ENCODE data around the gene MOB3B. TPM values are rescaled to one million over a fixed set of nuclear protein-coding genes. Genes with fewer than 3 reads are reported as not detected.
A peak's percentile ranks its signal among the peaks of the same experiment; 100 is the strongest.

Gene MOB3B
- total RNA-seq, 1 donor from 2014 or later: 1.1 TPM

DNA sequence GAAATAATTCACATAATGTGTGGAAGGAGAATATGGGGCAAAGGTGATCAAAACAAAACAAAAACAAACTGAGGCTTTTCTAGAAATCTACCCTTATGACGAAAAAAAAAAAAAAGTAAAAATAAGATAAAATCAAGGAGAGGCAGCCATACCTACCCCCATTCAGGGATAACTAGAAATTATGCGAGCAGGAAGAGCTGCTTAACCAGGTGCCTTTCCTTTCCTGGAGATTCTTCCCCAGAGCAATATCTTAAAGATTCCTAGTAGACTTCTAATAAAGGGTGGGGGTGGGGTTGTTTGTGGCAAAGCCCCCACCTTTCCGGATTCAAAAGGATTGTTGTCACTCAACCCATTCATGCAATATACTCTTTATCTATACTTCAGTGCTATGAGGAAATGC lies 117.5 kb downstream of the MOB3B start:
- DNase-seq (ENCODE audit: low read depth): no peak
- FAIRE-seq: no peak
- no peak overlapping the region for H3K4me3 ChIP-seq (ENCODE audit: low read depth, low read length)
- no peaks in the 10 kb centered on the region for H3K27me3 ChIP-seq (ENCODE audit: control insufficient read depth, insufficient read depth, low read length)
- TF ChIP-seq, protein P1, sequence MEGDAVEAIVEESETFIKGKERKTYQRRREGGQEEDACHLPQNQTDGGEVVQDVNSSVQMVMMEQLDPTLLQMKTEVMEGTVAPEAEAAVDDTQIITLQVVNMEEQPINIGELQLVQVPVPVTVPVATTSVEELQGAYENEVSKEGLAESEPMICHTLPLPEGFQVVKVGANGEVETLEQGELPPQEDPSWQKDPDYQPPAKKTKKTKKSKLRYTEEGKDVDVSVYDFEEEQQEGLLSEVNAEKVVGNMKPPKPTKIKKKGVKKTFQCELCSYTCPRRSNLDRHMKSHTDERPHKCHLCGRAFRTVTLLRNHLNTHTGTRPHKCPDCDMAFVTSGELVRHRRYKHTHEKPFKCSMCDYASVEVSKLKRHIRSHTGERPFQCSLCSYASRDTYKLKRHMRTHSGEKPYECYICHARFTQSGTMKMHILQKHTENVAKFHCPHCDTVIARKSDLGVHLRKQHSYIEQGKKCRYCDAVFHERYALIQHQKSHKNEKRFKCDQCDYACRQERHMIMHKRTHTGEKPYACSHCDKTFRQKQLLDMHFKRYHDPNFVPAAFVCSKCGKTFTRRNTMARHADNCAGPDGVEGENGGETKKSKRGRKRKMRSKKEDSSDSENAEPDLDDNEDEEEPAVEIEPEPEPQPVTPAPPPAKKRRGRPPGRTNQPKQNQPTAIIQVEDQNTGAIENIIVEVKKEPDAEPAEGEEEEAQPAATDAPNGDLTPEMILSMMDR (IDR thresholded peaks at IDR 0.05; ENCODE audit: insufficient read depth, low read length, severe bottlenecking): no peak
- no peaks in the 10 kb centered on the region for H3K36me3 ChIP-seq (ENCODE audit: control insufficient read depth, insufficient read depth, low read length)

DNA sequence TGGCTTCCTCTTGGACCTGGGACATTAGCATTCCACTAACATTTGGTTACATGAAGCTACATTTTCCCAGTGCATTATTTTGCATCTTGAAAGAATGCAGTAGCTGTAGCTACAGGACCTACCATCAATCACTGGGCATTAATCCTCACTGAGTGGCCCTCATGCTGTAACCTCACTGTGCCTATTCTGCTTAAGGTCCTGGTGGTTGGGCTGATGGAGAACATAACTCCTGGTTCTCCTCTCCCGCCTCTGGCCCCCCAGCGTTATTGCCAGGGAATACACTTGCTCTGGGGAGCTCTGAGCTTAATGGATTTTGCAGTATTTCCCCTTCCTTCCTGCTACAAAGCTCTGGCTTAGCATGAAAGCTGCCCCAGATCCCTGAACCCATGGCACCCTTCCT lies 121.1 kb downstream of the MOB3B start:
- TF ChIP-seq, protein P1 (IDR thresholded peaks at IDR 0.05; ENCODE audit: insufficient read depth, low read length, severe bottlenecking): no peak
- Histone ChIP-seq H3K4me3 (ENCODE audit: low read depth, low read length) (no peak overlapping the region), H3K27me3 (ENCODE audit: control insufficient read depth, insufficient read depth, low read length) (no peaks in the 10 kb centered on the region), H3K36me3 (ENCODE audit: control insufficient read depth, insufficient read depth, low read length) (no peaks in the 10 kb centered on the region)
- DNase-seq (ENCODE audit: low read depth): no peak
- no peak for FAIRE-seq

DNA sequence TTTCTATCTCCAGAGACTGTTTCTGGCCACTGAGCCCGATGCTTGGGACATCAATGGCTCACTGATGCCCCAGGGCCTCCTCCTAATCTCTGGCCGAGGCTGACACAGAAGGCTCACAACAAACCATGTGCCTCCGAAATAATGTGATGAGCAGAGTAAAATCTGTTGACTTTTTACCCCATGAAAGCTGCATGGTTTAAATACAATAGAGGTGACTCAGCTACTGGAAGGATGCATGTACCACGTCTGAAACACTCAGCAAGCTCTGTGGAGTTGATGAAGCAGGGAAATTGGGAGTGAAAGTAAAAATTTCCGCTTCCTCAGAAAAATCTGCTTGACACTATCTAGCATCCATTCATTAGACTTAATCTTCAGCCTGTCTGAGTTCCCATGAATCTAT lies 121.6 kb downstream of the MOB3B start:
- TF ChIP-seq, protein P1 (IDR thresholded peaks at IDR 0.05; ENCODE audit: insufficient read depth, low read length, severe bottlenecking): no peak
- H3K36me3 ChIP-seq (ENCODE audit: control insufficient read depth, insufficient read depth, low read length): no peaks in the 10 kb centered on the region
- no peak overlapping the region for H3K4me3 ChIP-seq (ENCODE audit: low read depth, low read length)
- H3K27me3 ChIP-seq (ENCODE audit: control insufficient read depth, insufficient read depth, low read length): no peaks in the 10 kb centered on the region
- DNase-seq (ENCODE audit: low read depth): peak; percentile 55
- FAIRE-seq: no peak

DNA sequence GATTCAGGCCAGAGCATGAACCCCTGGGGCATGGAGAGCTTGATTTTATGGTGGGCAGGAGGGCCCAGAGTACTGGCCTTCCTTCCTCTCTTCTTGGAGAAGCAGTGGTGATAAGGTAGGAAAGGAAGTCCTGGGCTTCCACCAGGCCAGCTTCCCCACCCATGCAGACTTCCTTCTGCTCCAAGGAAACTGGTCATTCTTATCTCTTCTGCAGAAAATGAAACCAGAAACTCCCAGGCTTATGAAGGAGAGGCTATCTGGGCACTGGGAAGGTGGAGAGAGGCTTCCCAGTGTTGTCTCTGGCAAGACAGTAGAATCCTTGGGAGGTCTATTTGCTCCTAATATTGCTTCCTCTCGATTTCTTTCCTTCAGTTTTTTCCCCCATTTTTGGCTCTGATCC lies 122.1 kb downstream of the MOB3B start:
- Histone ChIP-seq H3K36me3 (ENCODE audit: control insufficient read depth, insufficient read depth, low read length) (no peaks in the 10 kb centered on the region), H3K4me3 (ENCODE audit: low read depth, low read length) (no peak overlapping the region), H3K27me3 (ENCODE audit: control insufficient read depth, insufficient read depth, low read length) (no peaks in the 10 kb centered on the region)
- no peak for DNase-seq (ENCODE audit: low read depth)
- TF ChIP-seq, protein P1 (IDR thresholded peaks at IDR 0.05; ENCODE audit: insufficient read depth, low read length, severe bottlenecking): no peak
- FAIRE-seq: no peak

DNA sequence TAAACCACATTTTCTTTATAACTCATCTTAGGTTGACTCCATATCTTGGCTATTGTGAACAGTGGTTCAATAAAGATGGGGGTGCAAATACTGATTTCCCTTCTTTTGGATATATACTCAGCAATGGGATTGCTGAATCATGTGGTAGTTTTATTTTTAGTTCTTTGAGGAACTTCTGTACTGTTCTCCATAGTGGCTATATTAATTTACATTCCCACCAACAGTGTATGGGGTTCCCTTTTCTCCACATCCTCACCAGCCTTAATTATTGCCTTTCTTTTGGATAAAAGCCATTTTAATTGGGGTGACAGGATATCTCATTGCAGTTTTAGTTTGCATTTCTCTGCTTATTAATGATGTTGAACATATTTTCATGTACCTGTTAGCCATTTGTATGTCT lies 125.0 kb downstream of the MOB3B start:
- H3K4me3 ChIP-seq (ENCODE audit: low read depth, low read length): no peak overlapping the region
- FAIRE-seq: no peak
- TF ChIP-seq, protein P1 (IDR thresholded peaks at IDR 0.05; ENCODE audit: insufficient read depth, low read length, severe bottlenecking): no peak

DNA sequence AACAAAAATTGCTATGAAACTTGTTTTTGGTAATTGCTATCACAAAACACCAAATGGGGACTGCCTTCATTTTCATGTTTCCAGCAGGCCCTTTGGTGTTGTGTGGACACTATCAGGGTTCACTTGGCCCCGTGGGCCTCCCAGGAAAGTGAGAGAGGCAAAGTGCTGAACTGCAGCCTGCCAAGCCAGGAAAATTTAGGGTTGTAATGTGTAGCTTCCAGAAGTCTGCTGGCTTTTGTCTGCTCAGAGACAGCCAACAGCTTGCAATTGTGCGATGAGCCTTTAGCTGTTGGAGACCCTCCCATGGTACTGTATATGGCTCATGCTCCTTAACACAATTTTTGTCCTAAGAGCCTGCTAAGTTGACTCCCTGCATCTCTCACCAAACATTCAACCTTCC lies 127.0 kb downstream of the MOB3B start:
- no peak for DNase-seq (ENCODE audit: low read depth)
- H3K4me3 ChIP-seq (ENCODE audit: low read depth, low read length): no peak overlapping the region
- no peaks in the 10 kb centered on the region for H3K36me3 ChIP-seq (ENCODE audit: control insufficient read depth, insufficient read depth, low read length)
- no peak for FAIRE-seq
- TF ChIP-seq, protein P1 (IDR thresholded peaks at IDR 0.05; ENCODE audit: insufficient read depth, low read length, severe bottlenecking): no peak
- H3K27me3 ChIP-seq (ENCODE audit: control insufficient read depth, insufficient read depth, low read length): no peaks in the 10 kb centered on the region

More for the DNA sequence above, 125.0 kb downstream of the MOB3B start:
- DNase-seq (ENCODE audit: low read depth): no peak
- no peaks in the 10 kb centered on the region for H3K36me3 ChIP-seq (ENCODE audit: control insufficient read depth, insufficient read depth, low read length)
- H3K27me3 ChIP-seq (ENCODE audit: control insufficient read depth, insufficient read depth, low read length): no peaks in the 10 kb centered on the region

Measured in bronchial epithelial cell (primary cell).